Body of pancreas (tissue), 4 donors: ENCODE results near the gene CAMKMT.

Experiments used
- CTCF ChIP-seq, 7 experiments: fragments of 450-650 bp in 4 of 7; fragments of 200-600 bp in 3 of 7; sonication (generic) in 3 of 7; IDR thresholded peaks; one replicate each; pipeline ENCODE4 v1.5.1; 2016 to 2019; ENCODE audit warnings: antibody characterized with exemption in 7 of 7
- POLR2A ChIP-seq, 3 donors: fragments of 450-650 bp; IDR thresholded peaks; one replicate each; pipeline ENCODE4 v1.6.1; 2016; ENCODE audit warnings: antibody characterized with exemption in 3 of 3, mild to moderate bottlenecking in 2 of 3

GRCh38 chr2:44560352-44560751 lies 198.6 kb downstream of the CAMKMT start:
- TF ChIP-seq CTCF (IDR thresholded peaks at IDR 0.05) (peak in 2 of 7 experiments; percentile 20), POLR2A (IDR thresholded peaks at IDR 0.05) (no peak)
